Stimulated activated naive CD8-positive, alpha-beta T cell treated with anti-CD3 and anti-CD28 coated beads, Interleukin-15, Interleukin-2, amounts not matched to agents 100 U/mL and 50 U/mL, for 24 hours (primary cell): Measurements from ENCODE around the gene AGAP6.
"Not testable (repeated sequence)": the region's sequence is repeated elsewhere in the genome, so short reads cannot be mapped to it uniquely, and the experiment has no call there.

Experiments used
- ATAC-seq: fragments of 150-1000 bp; cut with Tn5 transposase; one replicate; pipeline ENCODE4 v1.10.0; 2021
- DNase-seq: peaks from one replicate; pipeline ENCODE4 v3.0.0; 2021

AGAP6 gene

DNA sequence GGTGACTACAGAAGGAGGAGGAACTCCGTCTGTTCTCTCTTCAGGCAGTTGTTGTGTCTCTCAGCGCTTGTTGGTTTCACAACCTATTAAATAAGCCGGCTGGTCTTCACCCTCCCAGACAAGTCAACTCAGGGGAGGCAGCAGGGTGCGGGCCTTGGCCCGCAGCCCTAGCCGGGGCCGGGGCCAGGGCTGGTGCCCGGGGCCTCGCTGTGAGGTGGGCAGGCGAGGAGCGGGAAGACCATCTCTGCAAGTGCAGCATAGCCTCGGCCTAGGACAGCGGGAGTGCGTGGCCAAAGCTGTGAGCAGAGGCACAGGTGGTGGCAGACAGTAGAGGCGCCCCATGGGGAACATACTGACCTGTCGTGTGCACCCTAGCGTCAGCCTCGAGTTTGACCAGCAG, at the start of gene AGAP6:
Gene AGAP6 (plus strand): TSS at position 31 of the 400 bp plus-strand sequence. CDS start 310 bp downstream, at position 341.
- not testable (repeated sequence) for ATAC-seq, DNase-seq

DNA sequence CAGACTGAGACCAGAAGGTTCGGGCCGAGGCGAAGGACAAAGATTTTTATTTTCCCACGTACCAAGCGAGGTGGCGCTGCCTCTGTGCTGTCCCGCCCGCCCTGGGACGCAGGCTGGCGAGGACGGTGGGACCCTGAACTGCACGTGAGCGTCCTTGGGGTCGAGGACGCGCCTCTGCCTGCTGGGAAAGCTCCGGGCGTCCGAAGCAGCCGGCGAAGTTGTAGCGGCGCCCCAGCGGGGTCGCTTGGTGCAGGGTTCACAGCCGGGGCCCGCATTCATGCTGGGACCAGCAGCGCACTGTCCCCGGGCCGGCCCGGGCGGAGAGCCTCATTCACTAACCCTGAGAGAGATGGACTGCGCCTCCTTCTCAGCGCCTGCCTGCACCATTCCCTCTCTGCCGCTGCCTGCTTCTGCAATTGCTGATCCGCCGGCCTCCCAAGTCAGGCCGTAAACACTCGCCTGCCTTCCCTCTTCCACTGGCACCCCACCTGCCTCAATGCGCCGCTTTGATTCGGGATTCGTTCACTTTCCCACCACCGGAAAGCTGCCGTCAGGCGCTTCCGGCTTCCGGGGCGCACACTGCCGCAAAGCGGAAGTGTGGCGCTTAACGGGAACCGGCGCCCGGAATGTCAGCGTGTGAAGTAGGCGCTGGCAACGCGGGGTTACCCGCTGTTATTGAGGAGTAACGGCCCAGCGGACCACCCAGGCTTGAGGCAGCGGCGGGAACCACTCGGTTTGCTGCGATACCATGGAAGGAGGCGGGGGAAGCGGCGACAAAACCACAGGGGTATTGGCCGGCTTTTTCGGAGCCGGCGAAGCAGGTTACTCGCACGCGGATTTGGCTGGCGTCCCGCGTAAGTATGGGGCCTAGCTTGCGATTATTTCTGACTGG, 46.5 kb upstream of the AGAP6 start, which contains the start of the genes PARG and TIMM23B:
Gene PARG (minus strand): TSS at position 581 of the 892 bp plus-strand sequence. CDS start 302 bp downstream, at position 279.
Gene TIMM23B (plus strand): TSS at position 607 of the 892 bp plus-strand sequence. CDS start 142 bp downstream, at position 749.
- peak; percentile 80 for DNase-seq
- ATAC-seq = peak; percentile 92

DNA sequence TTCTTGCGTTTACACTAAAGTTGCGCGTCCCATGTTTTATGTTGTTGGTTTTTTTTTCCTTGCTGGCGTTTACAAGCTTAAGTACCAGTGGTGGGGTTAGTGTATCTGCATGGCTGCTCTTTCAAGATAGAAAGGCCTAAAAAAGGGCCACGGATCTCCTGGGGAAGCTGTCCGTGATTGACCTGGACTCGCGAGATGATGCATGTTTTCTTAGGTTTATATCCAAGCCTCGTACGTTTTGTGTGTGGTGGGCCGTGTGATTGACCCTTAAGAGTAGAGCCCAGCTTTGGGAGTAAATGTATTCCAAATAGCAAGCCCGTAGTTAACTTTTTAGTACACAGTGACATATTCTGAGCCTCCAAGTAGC, 45.9 kb upstream of the AGAP6 start:
- not testable (repeated sequence) for DNase-seq, ATAC-seq

DNA sequence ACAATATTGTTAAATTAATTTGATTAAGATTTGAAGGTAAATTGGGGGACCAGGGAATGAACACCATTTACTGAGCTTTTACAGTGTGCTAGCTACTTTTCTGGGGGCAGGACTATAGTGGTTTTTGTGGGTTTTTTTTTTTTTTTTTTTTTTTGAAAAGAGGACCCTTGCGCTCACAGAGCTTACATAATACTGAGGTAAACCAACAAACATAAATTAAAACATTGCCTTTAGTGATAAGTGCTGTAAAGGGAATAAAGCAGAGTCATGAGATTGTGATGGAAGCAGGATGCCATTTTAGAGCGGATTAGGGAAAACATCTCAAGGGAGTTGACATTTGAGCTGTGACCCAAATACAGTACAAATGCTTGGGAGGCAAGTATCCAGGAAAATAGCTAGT, 44.6 kb upstream of the AGAP6 start:
- DNase-seq, ATAC-seq: not testable (repeated sequence)

- DNase-seq, ATAC-seq: not testable (repeated sequence)
These were observed 40.1 kb upstream of the AGAP6 start for GRCh38 chr10:49948142-49948541.

GRCh38 chr10:49948737-49949136, 39.5 kb upstream of the AGAP6 start:
- not testable (repeated sequence) for ATAC-seq, DNase-seq

- DNase-seq = not testable (repeated sequence)
These were observed 36.2 kb upstream of the AGAP6 start for GRCh38 chr10:49952006-49952405.

GRCh38 chr10:49953122-49953521, 35.1 kb upstream of the AGAP6 start:
- not testable (repeated sequence) for ATAC-seq, DNase-seq

More at GRCh38 chr10:49952006-49952405, 36.2 kb upstream of the AGAP6 start:
- not testable (repeated sequence) for ATAC-seq

GRCh38 chr10:49970331-49970857, 17.8 kb upstream of the AGAP6 start:
- DNase-seq, ATAC-seq: not testable (repeated sequence)

GRCh38 chr10:49971466-49971865, 16.7 kb upstream of the AGAP6 start:
- ATAC-seq, DNase-seq: not testable (repeated sequence)

GRCh38 chr10:49972094-49972493, 16.1 kb upstream of the AGAP6 start:
- ATAC-seq, DNase-seq: not testable (repeated sequence)

GRCh38 chr10:49977756-49978155, 10.4 kb upstream of the AGAP6 start:
- peak; percentile 63 for ATAC-seq

DNA sequence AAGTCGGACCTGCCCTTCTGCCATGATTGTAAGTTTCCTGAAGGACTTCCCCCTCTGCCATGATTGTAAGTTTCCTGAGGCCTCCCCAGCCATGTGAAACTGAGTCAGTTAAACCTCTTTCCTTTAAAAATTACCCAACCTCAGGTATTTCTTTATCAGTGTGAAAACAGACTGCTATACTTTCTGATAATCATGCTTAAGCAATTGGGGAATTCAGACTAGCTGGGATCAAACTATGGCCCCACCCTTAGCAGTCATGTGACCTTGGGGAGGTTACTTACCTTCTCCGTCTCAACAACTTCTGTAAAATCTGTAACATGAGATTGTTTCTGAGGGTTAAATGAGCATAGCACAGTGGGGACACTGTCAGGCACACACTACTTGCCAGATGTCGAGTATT, 999 bp upstream of the AGAP6 start:
- not testable (repeated sequence) for ATAC-seq, DNase-seq

More at GRCh38 chr10:49977756-49978155, 10.4 kb upstream of the AGAP6 start:
- not testable (repeated sequence) for DNase-seq

DNA sequence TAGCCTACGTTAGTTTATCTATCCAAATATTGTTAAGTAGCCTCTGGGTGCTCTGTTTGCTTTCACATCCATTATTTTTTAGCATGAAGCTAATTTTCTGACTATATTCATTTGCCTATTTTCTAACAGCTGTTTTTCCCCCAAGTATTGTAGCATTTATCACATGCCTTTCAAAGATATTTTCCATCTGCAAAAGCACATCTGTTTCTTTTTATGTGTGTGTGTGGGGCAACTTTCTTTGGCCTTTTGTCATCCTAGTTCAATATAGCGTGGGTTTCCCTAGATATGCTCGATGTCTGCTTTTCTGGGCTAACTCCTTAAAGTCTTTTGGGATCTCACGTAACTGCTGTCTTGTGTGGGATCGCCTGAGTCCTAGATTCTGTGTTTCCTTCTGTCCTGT, 7.1 kb downstream of the AGAP6 start:
- not testable (repeated sequence) for DNase-seq, ATAC-seq

DNA sequence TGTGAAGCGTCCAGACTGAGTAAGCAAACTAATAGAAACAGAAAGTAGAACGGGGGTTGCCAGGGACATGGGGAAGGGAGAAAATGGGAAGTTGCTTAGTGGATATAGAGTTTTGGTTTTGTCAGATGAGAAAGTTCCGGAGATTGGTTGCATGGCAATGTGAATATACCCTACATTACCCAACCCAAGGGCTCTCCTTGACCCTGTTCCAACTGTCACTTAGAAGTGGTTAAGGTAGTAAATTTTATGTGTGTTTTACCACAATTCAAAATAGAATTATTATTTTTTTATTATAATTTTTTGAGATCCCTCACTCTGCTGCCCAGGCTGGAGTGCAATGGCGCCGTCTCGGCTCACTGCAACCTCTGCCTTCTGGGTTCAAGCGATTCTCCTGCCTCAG, 25.8 kb downstream of the AGAP6 start:
- DNase-seq, ATAC-seq: not testable (repeated sequence)

DNA sequence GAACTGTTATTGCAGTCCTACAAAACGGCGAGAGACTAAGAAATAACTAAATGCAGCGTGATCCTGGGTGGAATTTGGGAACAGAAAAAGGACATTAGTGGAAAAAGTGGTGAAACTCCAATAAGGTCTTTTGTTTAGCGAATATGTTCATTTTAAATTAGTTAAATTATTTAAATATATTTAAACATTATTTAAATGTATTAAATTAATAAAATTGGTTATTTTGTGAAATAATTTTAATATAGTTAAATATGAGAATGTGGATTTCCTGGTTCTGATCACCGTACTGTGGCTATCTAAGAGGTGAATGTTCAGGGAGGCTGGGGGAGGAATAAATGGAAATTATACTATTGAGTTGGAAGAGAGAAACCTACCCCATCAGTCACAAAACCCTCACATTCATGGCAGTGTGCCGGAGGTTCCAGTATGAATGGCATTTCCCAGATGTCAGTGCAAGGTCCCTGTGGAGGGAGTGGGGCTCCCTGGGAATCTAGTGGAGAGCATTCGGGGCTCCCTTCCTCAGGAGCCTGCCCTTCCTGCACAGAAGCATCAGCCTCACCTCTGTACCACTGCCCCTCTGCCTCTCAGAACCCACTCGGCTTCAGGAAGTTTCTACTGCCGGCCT, 27.5 kb downstream of the AGAP6 start:
- not testable (repeated sequence) for DNase-seq, ATAC-seq

GRCh38 chr10:50016926-50017325, 28.7 kb downstream of the AGAP6 start:
- ATAC-seq, DNase-seq: not testable (repeated sequence)

DNA sequence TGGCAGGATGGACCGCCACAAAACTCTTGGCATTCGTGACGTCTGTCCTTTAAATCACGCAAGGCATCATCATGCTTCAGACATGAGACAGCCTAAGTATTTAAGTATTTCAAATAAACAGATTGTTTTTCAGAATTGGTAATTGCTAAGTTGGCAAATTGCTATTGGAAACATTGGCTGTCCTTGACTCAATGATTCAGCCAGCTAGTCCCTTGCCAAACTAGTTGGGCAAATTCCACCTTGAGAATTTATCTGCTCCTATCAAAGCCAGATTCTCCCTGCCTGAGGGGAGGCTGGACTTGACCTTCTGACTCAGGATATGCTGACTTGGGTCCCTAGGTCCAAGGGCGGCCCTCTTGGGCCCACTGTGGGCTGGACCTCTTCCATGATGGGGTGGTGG, 29.4 kb downstream of the AGAP6 start:
- not testable (repeated sequence) for DNase-seq, ATAC-seq

DNA sequence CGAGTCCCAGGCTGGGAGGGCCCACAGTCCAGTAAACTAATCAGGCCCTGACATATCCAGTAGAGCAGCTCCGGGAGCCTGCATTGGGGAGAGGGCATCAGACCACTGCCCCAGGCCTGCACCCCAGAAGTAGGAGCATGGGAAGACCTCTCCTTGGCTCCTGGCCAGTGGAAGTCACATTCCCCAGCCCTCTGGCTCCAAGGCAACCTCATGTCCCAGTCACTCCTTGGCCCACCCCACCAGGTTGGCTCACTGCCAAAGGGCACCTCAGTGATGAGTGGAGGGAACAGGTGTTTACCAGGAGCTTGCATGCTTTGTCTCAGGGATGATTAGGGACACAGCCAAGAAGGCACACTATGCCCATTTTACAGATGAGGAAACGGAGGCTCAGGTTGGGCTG, 31.1 kb downstream of the AGAP6 start:
- DNase-seq, ATAC-seq: not testable (repeated sequence)

- not testable (repeated sequence) for ATAC-seq
These were observed 32.3 kb downstream of the AGAP6 start for GRCh38 chr10:50020451-50021024.

GRCh38 chr10:50021646-50022045, 33.4 kb downstream of the AGAP6 start:
- no peak for DNase-seq
- ATAC-seq = no peak

More at GRCh38 chr10:50020451-50021024, 32.3 kb downstream of the AGAP6 start:
- DNase-seq = not testable (repeated sequence)
